ENCODE data around the gene RASSF8. TPM values are rescaled to one million over a fixed set of nuclear protein-coding genes. Genes with fewer than 3 reads are reported as not detected.

The RASSF8 gene
- total RNA-seq, 1 donor from 2014 or later, result 35.3 TPM

- H3K36me3 ChIP-seq (ENCODE audit: control insufficient read depth, insufficient read depth, low read length), result no peaks in the 10 kb centered on the region
- DNase-seq (ENCODE audit: low read depth), result no peak
- H3K4me3 ChIP-seq (ENCODE audit: low read depth, low read length), result no peak overlapping the region
- no peaks in the 10 kb centered on the region for H3K27me3 ChIP-seq (ENCODE audit: control insufficient read depth, insufficient read depth, low read length)
- TF ChIP-seq, protein P1, sequence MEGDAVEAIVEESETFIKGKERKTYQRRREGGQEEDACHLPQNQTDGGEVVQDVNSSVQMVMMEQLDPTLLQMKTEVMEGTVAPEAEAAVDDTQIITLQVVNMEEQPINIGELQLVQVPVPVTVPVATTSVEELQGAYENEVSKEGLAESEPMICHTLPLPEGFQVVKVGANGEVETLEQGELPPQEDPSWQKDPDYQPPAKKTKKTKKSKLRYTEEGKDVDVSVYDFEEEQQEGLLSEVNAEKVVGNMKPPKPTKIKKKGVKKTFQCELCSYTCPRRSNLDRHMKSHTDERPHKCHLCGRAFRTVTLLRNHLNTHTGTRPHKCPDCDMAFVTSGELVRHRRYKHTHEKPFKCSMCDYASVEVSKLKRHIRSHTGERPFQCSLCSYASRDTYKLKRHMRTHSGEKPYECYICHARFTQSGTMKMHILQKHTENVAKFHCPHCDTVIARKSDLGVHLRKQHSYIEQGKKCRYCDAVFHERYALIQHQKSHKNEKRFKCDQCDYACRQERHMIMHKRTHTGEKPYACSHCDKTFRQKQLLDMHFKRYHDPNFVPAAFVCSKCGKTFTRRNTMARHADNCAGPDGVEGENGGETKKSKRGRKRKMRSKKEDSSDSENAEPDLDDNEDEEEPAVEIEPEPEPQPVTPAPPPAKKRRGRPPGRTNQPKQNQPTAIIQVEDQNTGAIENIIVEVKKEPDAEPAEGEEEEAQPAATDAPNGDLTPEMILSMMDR (IDR thresholded peaks at IDR 0.05; ENCODE audit: insufficient read depth, low read length, poor library complexity, severe bottlenecking), result no peak
Observed at GRCh38 chr12:26106347-26106746, 147.9 kb downstream of the RASSF8 start.

DNA sequence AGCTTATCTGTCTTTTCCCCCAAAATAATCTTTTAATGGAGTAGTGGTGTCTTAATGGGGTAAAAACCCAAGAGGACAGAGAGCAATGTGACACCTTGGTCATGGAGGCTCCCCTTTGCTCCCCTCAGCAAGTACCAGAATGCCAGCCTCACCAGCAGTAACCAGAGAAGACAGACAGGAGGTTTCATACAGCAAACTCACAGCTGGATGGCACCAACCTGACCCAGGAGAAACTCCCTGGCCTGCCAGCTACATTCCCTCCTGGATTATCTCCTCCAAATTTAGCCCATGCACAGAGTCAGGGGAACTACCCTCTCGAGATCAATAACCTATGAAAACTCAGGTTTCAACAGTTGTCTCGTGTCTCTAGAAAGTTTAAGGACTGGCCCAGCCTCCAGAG is 150.4 kb downstream of the RASSF8 start:
- TF ChIP-seq, protein P1 (IDR thresholded peaks at IDR 0.05; ENCODE audit: insufficient read depth, low read length, poor library complexity, severe bottlenecking), result no peak
- Histone ChIP-seq H3K27me3 (ENCODE audit: control insufficient read depth, insufficient read depth, low read length) (no peaks in the 10 kb centered on the region), H3K4me3 (ENCODE audit: low read depth, low read length) (no peak overlapping the region), H3K36me3 (ENCODE audit: control insufficient read depth, insufficient read depth, low read length) (no peaks in the 10 kb centered on the region)
- no peak for DNase-seq (ENCODE audit: low read depth)

GRCh38 chr12:26109343-26109881 is 150.9 kb downstream of the RASSF8 start:
- Histone ChIP-seq H3K27me3 (ENCODE audit: control insufficient read depth, insufficient read depth, low read length) (no peaks in the 10 kb centered on the region), H3K36me3 (ENCODE audit: control insufficient read depth, insufficient read depth, low read length) (no peaks in the 10 kb centered on the region), H3K4me3 (ENCODE audit: low read depth, low read length) (no peak overlapping the region)
- TF ChIP-seq, protein P1 (IDR thresholded peaks at IDR 0.05; ENCODE audit: insufficient read depth, low read length, poor library complexity, severe bottlenecking), result no peak
- no peak for DNase-seq (ENCODE audit: low read depth)

- Histone ChIP-seq H3K36me3 (ENCODE audit: control insufficient read depth, insufficient read depth, low read length) (no peaks in the 10 kb centered on the region), H3K4me3 (ENCODE audit: low read depth, low read length) (no peak overlapping the region), H3K27me3 (ENCODE audit: control insufficient read depth, insufficient read depth, low read length) (no peaks in the 10 kb centered on the region)
- DNase-seq (ENCODE audit: low read depth), result no peak
- TF ChIP-seq, protein P1 (IDR thresholded peaks at IDR 0.05; ENCODE audit: insufficient read depth, low read length, poor library complexity, severe bottlenecking), result no peak
Observed at GRCh38 chr12:26112232-26112631, 153.8 kb downstream of the RASSF8 start.

DNA sequence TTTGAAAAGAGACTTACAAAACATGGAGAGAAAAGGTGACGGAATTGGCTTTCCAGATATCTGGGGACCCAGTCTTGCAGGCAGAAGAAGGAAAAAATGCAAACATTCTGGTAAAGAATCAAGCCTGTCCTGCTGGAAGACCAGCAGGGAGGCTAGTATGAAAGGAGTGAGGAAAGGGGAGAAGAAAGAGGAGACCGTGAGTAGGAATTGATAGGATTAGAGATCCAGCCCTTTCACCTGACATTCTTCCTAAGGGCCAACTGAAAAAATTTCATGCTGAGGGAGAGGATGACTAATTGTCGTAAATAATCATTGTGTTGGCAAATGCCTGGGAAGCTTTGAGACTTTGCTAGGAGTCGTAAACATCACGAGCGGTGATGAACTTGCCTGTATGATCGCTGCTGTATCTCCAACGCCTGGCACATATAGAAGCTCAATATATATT is 154.2 kb downstream of the RASSF8 start:
- H3K36me3 ChIP-seq (ENCODE audit: control insufficient read depth, insufficient read depth, low read length), result no peaks in the 10 kb centered on the region
- DNase-seq (ENCODE audit: low read depth), result no peak
- TF ChIP-seq, protein P1 (IDR thresholded peaks at IDR 0.05; ENCODE audit: insufficient read depth, low read length, poor library complexity, severe bottlenecking), result no peak
- H3K4me3 ChIP-seq (ENCODE audit: low read depth, low read length), result no peak overlapping the region
- no peaks in the 10 kb centered on the region for H3K27me3 ChIP-seq (ENCODE audit: control insufficient read depth, insufficient read depth, low read length)

DNA sequence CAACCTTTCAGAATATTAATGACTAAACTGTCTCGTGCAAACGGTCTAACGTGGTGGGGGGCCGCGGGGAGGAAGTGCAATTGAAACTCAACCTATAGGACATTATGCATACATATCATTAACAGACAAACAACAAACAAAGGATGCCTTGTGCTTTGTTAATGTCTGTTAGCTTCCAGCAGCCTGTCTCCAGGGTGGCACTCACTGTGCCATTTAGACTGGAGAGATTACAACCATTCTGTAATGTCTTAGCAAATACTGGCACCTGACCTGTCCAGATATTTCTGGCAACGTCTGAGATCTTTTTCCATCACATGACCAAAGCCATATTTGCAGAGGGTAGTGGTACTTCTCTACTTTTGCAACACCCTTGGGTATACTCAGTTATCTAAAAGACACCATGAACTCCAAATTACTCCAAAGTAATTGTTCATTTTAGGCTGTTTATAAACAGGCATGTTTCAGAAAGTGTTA is 154.7 kb downstream of the RASSF8 start:
- no peaks in the 10 kb centered on the region for H3K36me3 ChIP-seq (ENCODE audit: control insufficient read depth, insufficient read depth, low read length)
- DNase-seq (ENCODE audit: low read depth), result no peak
- TF ChIP-seq, protein P1 (IDR thresholded peaks at IDR 0.05; ENCODE audit: insufficient read depth, low read length, poor library complexity, severe bottlenecking), result no peak
- H3K27me3 ChIP-seq (ENCODE audit: control insufficient read depth, insufficient read depth, low read length), result no peaks in the 10 kb centered on the region
- H3K4me3 ChIP-seq (ENCODE audit: low read depth, low read length), result no peak overlapping the region
